Dermis lymphatic vessel endothelial cell (primary cell): Measurements from ENCODE around the gene ZNF79. TPM values are rescaled to one million over a fixed set of nuclear protein-coding genes. Genes with fewer than 3 reads are reported as not detected.

ENCODE experiments used
- total RNA-seq: library from RNA; depleted of rRNA; stranded (reverse); fragments of >200 nt; gene quantifications from 2 replicates; pipeline ENCODE4 v1.2.1, GENCODE V29; 2014

Gene ZNF79
- total RNA-seq, result 6.5 and 9.5 TPM in 2 replicates

DNA sequence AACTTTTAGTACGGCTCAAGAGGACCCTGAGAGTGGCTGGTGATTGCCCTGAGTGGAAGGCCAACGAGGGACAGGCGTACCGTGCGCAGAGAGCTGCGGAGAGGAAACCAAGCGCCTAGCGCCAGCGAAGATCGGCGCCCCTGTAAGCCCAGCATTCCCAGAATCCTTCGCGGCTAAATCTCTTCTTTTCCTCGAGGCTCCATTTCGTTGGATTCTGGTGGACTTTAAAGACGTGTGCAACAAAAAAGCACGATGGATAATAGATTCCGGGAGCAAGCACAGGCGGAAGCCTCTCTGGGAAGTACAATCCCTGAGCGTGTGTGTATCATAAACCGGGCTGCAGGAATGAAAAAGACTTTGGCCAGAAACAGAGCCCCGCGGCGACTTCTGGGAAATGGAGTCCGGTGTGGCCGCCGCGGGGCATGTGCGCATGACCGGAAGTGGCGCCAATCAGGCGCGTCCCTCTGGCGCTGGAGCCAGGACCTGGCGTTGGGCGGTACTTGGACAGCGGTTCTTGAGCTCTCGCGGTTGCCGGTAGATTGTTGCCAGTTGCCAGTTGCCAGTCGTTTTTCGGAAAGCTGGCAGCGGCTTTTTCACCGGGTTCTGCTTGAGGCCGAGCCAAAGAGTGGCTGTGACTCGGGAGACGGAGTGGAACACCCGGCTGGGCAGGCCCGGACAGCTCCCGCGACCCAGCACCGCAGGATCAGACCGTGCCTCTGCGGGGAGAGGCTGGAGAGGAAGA is at the start of gene ZNF79:
Gene ZNF79 (plus strand): TSS at position 449 of the 742 bp plus-strand sequence. CDS start 406 bp downstream, outside the sequence.

DNA sequence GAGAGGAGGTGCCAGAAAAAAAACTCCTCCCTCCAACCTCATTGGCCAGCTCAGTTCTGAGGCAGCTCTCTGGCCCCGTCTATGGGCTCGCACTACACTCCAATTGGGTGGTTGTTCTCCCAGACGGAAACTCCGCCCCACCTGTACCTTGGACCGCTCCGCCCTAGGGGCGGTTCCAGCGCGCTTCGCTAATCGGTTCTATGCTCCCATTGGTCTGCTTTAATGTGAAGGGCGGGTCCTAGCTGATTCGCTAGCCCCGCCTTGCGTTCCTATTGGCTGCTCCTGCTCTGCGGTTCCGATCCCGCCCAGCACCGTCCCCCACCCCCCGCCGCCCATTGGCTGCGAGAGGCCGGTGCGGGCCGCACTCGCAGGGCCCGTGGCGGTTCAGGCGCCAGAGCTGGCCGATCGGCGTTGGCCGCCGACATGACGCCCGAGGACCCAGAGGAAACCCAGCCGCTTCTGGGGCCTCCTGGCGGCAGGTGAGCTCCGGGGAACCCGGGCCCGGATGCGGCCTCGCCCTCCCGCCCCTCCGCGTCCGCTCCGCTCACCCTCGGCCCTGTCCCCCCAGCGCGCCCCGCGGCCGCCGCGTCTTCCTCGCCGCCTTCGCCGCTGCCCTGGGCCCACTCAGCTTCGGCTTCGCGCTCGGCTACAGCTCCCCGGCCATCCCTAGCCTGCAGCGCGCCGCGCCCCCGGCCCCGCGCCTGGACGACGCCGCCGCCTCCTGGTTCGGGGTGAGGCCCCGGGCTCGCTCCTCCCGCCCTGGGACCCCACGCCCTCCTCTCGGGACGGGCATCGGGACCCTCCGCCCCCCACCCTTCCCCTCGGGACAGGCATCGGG is 27.2 kb upstream of the ZNF79 start, which contains the start of gene SLC2A8:
Gene SLC2A8 (plus strand): TSS at position 362 of the 838 bp plus-strand sequence. CDS start 62 bp downstream, at position 424.

DNA sequence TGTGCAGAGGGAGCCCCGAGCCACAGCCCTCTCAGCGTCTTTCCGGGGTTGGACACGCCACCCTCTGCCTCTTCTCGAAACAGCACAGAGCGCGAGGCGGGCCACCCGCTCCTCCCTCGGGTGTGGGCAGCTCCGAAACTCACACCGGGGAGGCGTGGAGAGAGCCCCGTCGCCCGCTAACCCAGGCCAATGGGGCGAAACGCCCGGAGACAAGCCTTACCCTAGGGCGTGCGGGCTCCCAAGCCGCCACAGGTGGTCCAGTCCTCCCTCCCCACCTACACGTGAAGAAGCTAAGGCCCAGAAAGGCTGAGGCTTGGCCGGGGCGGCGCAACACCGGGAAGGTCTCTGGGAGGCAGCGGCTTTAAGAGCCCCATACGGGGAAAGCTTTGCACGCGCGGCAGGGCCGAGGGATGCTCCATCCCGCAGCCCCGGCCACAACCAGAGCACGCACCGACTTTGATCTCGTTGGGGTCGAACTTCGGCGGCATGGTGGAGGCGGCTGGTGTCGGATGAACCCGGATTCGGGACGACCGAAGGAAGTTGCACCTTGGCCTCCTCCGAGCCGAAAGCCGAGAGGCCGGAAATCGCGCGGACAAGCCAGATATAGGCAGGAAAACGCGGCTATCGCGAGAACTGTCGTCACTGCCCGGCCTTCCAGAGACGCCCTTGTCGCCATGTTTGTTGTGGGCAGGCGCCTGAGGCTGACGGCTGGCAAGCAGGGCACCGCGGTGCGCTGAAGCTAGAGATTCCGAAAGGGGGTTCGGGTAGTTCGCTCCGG is 26.8 kb downstream of the ZNF79 start, which contains the start of the genes LRSAM1 and RPL12:
Gene LRSAM1 (plus strand): TSS at position 681 of the 778 bp plus-strand sequence. CDS start 3,018 bp downstream, outside the sequence.
Gene RPL12 (minus strand): TSS at position 577 of the 778 bp plus-strand sequence. CDS start 89 bp downstream, at position 488.

Other genes with a start within 250 kb of the ZNF79 start
- gene GARNL3, start 159.6 kb upstream of the ZNF79 start, total RNA-seq, result 1.3 and 3.0 TPM in 2 replicates
- gene SLC2A8, start 27.2 kb upstream of the ZNF79 start, total RNA-seq, result 5.7 and 6.8 TPM in 2 replicates
- 1,541 and 1,573 TPM in 2 replicates for gene RPL12, start 27.0 kb downstream of the ZNF79 start, total RNA-seq
- gene LRSAM1, start 27.1 kb downstream of the ZNF79 start, total RNA-seq, result 8.9 and 9.6 TPM in 2 replicates
- gene STXBP1, start 187.9 kb downstream of the ZNF79 start, total RNA-seq, result 9.4 and 13.0 TPM in 2 replicates